Coronary artery (tissue), 2 donors: Measurements from ENCODE around the gene PNLIPRP1.

ENCODE experiments used
- DNase-seq: peaks from one replicate; pipeline ENCODE4 v3.0.0-alpha.2; 2017; ENCODE audit warnings: low spot score
- H3K27ac ChIP-seq, 2 donors: fragments of 200-600 bp; sonication (generic); one replicate each; pipeline ENCODE4 v1.5.1; 2016 to 2019
- H3K4me3 ChIP-seq: fragments of 200-600 bp; sonication (generic); 2 replicates; pipeline ENCODE4 v1.5.1; 2016; ENCODE audit warnings: mild to moderate bottlenecking, moderate library complexity
- CTCF ChIP-seq: fragments of 200-600 bp; sonication (generic); IDR thresholded peaks from one replicate; pipeline ENCODE4 v1.5.1; 2019; ENCODE audit warnings: antibody characterized with exemption

Gene PNLIPRP1

GRCh38 chr10:116554628-116555027, 36.1 kb upstream of the PNLIPRP1 start:
- Histone ChIP-seq H3K27ac (no peak overlapping the region), H3K4me3 (no peak overlapping the region)
- DNase-seq, result no peak
- no peak for TF ChIP-seq CTCF

GRCh38 chr10:116555880-116556279, 34.9 kb upstream of the PNLIPRP1 start:
- Histone ChIP-seq H3K4me3 (no peak overlapping the region), H3K27ac (no peak overlapping the region)
- no peak for TF ChIP-seq CTCF
- no peak for DNase-seq

- no peak for DNase-seq
- H3K4me3 ChIP-seq, result no peak overlapping the region
- no peak overlapping the region for H3K27ac ChIP-seq
- TF ChIP-seq CTCF, result no peak
These were observed 33.4 kb upstream of the PNLIPRP1 start for GRCh38 chr10:116557305-116557880.

GRCh38 chr10:116565534-116565933, 25.2 kb upstream of the PNLIPRP1 start:
- no peak overlapping the region for H3K27ac ChIP-seq
- no peak for TF ChIP-seq CTCF

GRCh38 chr10:116566932-116567331, 23.8 kb upstream of the PNLIPRP1 start:
- Histone ChIP-seq H3K27ac (no peak overlapping the region), H3K4me3 (no peak overlapping the region)
- DNase-seq, result no peak
- TF ChIP-seq CTCF, result no peak

More at GRCh38 chr10:116565534-116565933, 25.2 kb upstream of the PNLIPRP1 start:
- DNase-seq, result no peak
- no peak overlapping the region for H3K4me3 ChIP-seq

GRCh38 chr10:116567335-116567734, 23.4 kb upstream of the PNLIPRP1 start:
- no peak for DNase-seq
- no peak overlapping the region for H3K27ac ChIP-seq
- TF ChIP-seq CTCF, result no peak
- H3K4me3 ChIP-seq, result no peak overlapping the region

- TF ChIP-seq CTCF, result no peak
These were observed 16.0 kb upstream of the PNLIPRP1 start for GRCh38 chr10:116574797-116575196.

More at GRCh38 chr10:116574797-116575196, 16.0 kb upstream of the PNLIPRP1 start:
- Histone ChIP-seq H3K27ac (no peak overlapping the region), H3K4me3 (no peak overlapping the region)
- no peak for DNase-seq
